Fibroblast of the aortic adventitia (primary cell): ENCODE results near the gene LYPLAL1. TPM values are rescaled to one million over a fixed set of nuclear protein-coding genes. Genes with fewer than 3 reads are reported as not detected.

Experiments used
- DNase-seq: peaks from one replicate; pipeline ENCODE4 v3.0.0-alpha.2; 2010; ENCODE audit warnings: low read depth
- H3K4me3 ChIP-seq: 2 replicates; pipeline ENCODE4 v1.5.1; 2011; ENCODE audit warnings: low read depth, mild to moderate bottlenecking, control low read depth, low read length, moderate library complexity
- total RNA-seq: library from RNA; depleted of rRNA; stranded (reverse); fragments of >200 nt; gene quantifications from 2 replicates; pipeline ENCODE4 v1.2.3, GENCODE V29; 2012; ENCODE audit warnings: low replicate concordance
- TF ChIP-seq, protein P1 (sequence below): IDR thresholded peaks from 2 replicates; pipeline ENCODE4 v1.5.1; 2011; ENCODE audit warnings: mild to moderate bottlenecking, low read length, control low read depth, inconsistent platforms; ENCODE audit not compliant: insufficient read depth

LYPLAL1 gene
- total RNA-seq, 1 donor: 40.6 TPM

- DNase-seq: peak; percentile 67
- TF ChIP-seq, protein P1, sequence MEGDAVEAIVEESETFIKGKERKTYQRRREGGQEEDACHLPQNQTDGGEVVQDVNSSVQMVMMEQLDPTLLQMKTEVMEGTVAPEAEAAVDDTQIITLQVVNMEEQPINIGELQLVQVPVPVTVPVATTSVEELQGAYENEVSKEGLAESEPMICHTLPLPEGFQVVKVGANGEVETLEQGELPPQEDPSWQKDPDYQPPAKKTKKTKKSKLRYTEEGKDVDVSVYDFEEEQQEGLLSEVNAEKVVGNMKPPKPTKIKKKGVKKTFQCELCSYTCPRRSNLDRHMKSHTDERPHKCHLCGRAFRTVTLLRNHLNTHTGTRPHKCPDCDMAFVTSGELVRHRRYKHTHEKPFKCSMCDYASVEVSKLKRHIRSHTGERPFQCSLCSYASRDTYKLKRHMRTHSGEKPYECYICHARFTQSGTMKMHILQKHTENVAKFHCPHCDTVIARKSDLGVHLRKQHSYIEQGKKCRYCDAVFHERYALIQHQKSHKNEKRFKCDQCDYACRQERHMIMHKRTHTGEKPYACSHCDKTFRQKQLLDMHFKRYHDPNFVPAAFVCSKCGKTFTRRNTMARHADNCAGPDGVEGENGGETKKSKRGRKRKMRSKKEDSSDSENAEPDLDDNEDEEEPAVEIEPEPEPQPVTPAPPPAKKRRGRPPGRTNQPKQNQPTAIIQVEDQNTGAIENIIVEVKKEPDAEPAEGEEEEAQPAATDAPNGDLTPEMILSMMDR: no peak
- peak overlapping the region; percentile 1 for H3K4me3 ChIP-seq
Measured at GRCh38 chr1:219159946-219160645, 13.6 kb upstream of the LYPLAL1 start.

GRCh38 chr1:219160967-219161366 is 12.7 kb upstream of the LYPLAL1 start:
- peak; percentile 72 for DNase-seq
- H3K4me3 ChIP-seq: no peak overlapping the region
- TF ChIP-seq, protein P1: no peak

DNA sequence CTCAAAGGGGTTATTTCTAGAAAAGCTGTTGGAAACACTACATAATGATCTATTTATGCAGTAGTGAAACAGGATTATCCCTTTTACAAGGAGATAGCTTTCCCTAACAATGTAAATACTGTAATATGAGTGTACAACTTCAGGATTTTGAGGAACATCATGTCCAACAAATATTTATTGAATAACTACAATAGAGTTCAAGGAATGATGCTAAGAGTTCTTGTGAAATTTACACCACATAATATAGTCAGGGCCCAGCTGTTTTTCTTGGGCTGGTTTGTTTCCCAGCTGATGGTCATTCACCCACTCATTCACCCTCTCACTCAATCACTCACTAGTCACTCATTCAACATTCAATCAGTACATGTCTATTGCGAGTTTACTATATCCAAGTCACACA is 12.3 kb upstream of the LYPLAL1 start:
- H3K4me3 ChIP-seq: no peak overlapping the region
- peak; percentile 11 for DNase-seq
- TF ChIP-seq, protein P1: no peak

DNA sequence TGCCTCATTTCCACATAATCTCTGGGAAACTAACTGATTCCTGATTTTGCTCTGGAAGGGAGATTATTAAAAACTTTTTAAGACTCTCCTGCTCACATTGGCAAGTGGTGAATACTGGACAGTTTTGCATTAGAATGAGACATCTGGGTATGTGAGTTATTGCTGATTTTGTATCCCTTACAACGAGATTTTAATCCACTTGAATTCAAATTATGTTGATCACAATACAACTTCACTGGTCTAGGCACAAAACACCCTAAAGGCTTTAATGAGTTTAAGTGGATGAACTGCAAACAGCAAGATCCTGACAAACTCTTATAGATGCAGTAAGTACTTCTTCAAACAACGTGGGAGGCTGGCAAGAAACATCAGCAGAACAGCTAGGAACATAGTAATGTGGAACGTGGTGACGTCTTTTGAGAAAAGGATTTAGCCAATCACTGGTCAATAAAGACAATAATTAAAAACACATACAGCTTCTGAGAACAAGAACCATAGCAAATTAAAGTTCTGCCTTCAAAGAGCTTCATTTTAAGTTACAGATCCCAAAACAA is 10.2 kb upstream of the LYPLAL1 start:
- TF ChIP-seq, protein P1: no peak
- peak; percentile 36 for DNase-seq
- H3K4me3 ChIP-seq: no peak overlapping the region

GRCh38 chr1:219171192-219171935 is 2.3 kb upstream of the LYPLAL1 start:
- H3K4me3 ChIP-seq: no peak overlapping the region
- DNase-seq: peak; percentile 57
- TF ChIP-seq, protein P1: no peak

DNA sequence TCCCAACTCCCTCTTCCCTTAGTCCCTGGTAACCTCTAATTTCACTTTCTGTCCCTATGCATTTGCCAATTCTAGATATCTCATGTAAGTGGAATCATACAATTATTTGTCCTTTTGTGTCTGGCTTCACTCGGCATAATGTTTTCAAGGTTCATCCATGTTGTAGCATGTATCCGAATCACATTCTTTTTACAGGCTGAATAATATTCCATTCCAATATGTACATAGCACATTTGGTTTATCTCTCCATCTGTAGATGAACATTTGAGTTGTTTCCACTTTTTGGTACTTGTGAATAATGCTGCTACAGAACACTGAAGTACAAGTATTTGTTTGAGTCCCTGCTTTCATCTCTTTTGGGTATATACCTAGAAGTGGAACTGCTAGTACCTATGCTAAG is 857 bp upstream of the LYPLAL1 start:
- TF ChIP-seq, protein P1: no peak
- no peak overlapping the region for H3K4me3 ChIP-seq

More for the DNA sequence above, 857 bp upstream of the LYPLAL1 start:
- no peak for DNase-seq
